ENCODE results near the gene MYO16.
"Not testable (repeated sequence)": the region's sequence is repeated elsewhere in the genome, so short reads cannot be mapped to it uniquely, and the experiment has no call there.

Gene MYO16

GRCh38 chr13:108878732-108879131 lies 249.3 kb downstream of the MYO16 start:
- DNase-seq (ENCODE audit: low read depth in 3 of 3, low spot score in 1 of 3) = no peak

- DNase-seq (ENCODE audit: low read depth in 3 of 3, low spot score in 1 of 3) = no peak
Measured at GRCh38 chr13:108889324-108889984, 260.0 kb downstream of the MYO16 start.

- DNase-seq (ENCODE audit: low read depth in 3 of 3, low spot score in 1 of 3) = no peak
Measured at GRCh38 chr13:108895220-108895704, 265.9 kb downstream of the MYO16 start.

GRCh38 chr13:108897955-108898354 lies 268.5 kb downstream of the MYO16 start:
- DNase-seq (ENCODE audit: low read depth in 3 of 3, low spot score in 1 of 3) = no peak

- no peak for DNase-seq (ENCODE audit: low read depth in 3 of 3, low spot score in 1 of 3)
Measured at GRCh38 chr13:108902405-108903155, 273.2 kb downstream of the MYO16 start.

GRCh38 chr13:108903613-108904012 lies 274.2 kb downstream of the MYO16 start:
- no peak for DNase-seq (ENCODE audit: low read depth in 3 of 3, low spot score in 1 of 3)

- no peak for DNase-seq (ENCODE audit: low read depth in 3 of 3, low spot score in 1 of 3)
Measured at GRCh38 chr13:108911807-108912206, 282.4 kb downstream of the MYO16 start.

- DNase-seq (ENCODE audit: low read depth in 3 of 3, low spot score in 1 of 3) = not testable (repeated sequence)
Measured at GRCh38 chr13:108913731-108914130, 284.3 kb downstream of the MYO16 start.

GRCh38 chr13:108915095-108915633 lies 285.8 kb downstream of the MYO16 start:
- DNase-seq (ENCODE audit: low read depth in 3 of 3, low spot score in 1 of 3) = no peak

- peak; percentile 50 to 55 (median 55) for DNase-seq (ENCODE audit: low read depth in 3 of 3, low spot score in 1 of 3)
Measured at GRCh38 chr13:108915634-108916512, 286.5 kb downstream of the MYO16 start.

- DNase-seq (ENCODE audit: low read depth in 3 of 3, low spot score in 1 of 3) = no peak
Measured at GRCh38 chr13:108917581-108917980, 288.2 kb downstream of the MYO16 start.

GRCh38 chr13:108919036-108919907 lies 289.9 kb downstream of the MYO16 start:
- DNase-seq (ENCODE audit: low read depth in 3 of 3, low spot score in 1 of 3) = no peak

GRCh38 chr13:108920137-108920536 lies 290.7 kb downstream of the MYO16 start:
- no peak for DNase-seq (ENCODE audit: low read depth in 3 of 3, low spot score in 1 of 3)

GRCh38 chr13:108921238-108921637 lies 291.8 kb downstream of the MYO16 start:
- no peak for DNase-seq (ENCODE audit: low read depth in 3 of 3, low spot score in 1 of 3)

GRCh38 chr13:108922108-108922507 lies 292.7 kb downstream of the MYO16 start:
- no peak for DNase-seq (ENCODE audit: low read depth in 3 of 3, low spot score in 1 of 3)

- DNase-seq (ENCODE audit: low read depth in 3 of 3, low spot score in 1 of 3) = no peak
Measured at GRCh38 chr13:108923386-108924047, 294.1 kb downstream of the MYO16 start.

- DNase-seq (ENCODE audit: low read depth in 3 of 3, low spot score in 1 of 3) = no peak
Measured at GRCh38 chr13:108924134-108924533, 294.7 kb downstream of the MYO16 start.

GRCh38 chr13:108924541-108924940 lies 295.1 kb downstream of the MYO16 start:
- DNase-seq (ENCODE audit: low read depth in 3 of 3, low spot score in 1 of 3) = no peak

GRCh38 chr13:108925070-108925469 lies 295.7 kb downstream of the MYO16 start:
- DNase-seq (ENCODE audit: low read depth in 3 of 3, low spot score in 1 of 3) = no peak

GRCh38 chr13:108926862-108927261 lies 297.5 kb downstream of the MYO16 start:
- no peak for DNase-seq (ENCODE audit: low read depth in 3 of 3, low spot score in 1 of 3)

Measured in stimulated activated CD4-positive, alpha-beta T cell treated with anti-CD3 and anti-CD28 coated beads, TNF-alpha, amount 100 ng/mL, for 1 hour (primary cell).